A549 (cell line): ENCODE data around the gene CTR9.

ENCODE experiments used
- BHLHE40 ChIP-seq: IDR thresholded peaks from 2 replicates; pipeline ENCODE4 v1.6.1; 2012; ENCODE audit warnings: low read depth, low read length, inconsistent platforms
- CTCF ChIP-seq: fragments of >200 bp; sonication (Bioruptor Twin); formaldehyde crosslinking; IDR thresholded peaks from 3 replicates; pipeline ENCODE4 v1.5.1; 2016
- JUN ChIP-seq, 2 experiments: fragments of >200 bp; sonication (Bioruptor Twin); formaldehyde crosslinking; IDR thresholded peaks; 2 replicates in 1 of 2; 3 replicates in 1 of 2; pipeline ENCODE4 v1.6.1; 2016 to 2017
- KDM1A ChIP-seq: fragments of 200-600 bp; sonication (generic); IDR thresholded peaks from 2 replicates; pipeline ENCODE4 v1.6.1; 2016; ENCODE audit warnings: low read depth, mild to moderate bottlenecking
- MAZ ChIP-seq: fragments of 150-350 bp; IDR thresholded peaks from 2 replicates; pipeline ENCODE4 v1.6.1; 2014; ENCODE audit warnings: antibody characterized with exemption, low read depth, low read length, borderline replicate concordance
- NFE2L2 ChIP-seq: fragments of 150-350 bp; conservative IDR thresholded peaks from 2 replicates; pipeline ENCODE4 v1.6.1; 2014; ENCODE audit warnings: low read length
- POLR2A ChIP-seq: IDR thresholded peaks from 2 replicates; pipeline ENCODE4 v1.6.1; 2012; ENCODE audit warnings: mild to moderate bottlenecking, low read length
- SMC3 ChIP-seq: fragments of >200 bp; sonication (Bioruptor Twin); formaldehyde crosslinking; IDR thresholded peaks from 3 replicates; pipeline ENCODE4 v1.6.1; 2018; ENCODE audit warnings: inconsistent platforms
- ZC3H11A ChIP-seq: fragments of 450-650 bp; IDR thresholded peaks from 2 replicates; pipeline ENCODE4 v1.6.1; 2014; ENCODE audit warnings: antibody characterized with exemption, mild to moderate bottlenecking

GRCh38 chr11:10806206-10806605 lies 55.2 kb downstream of the CTR9 start:
- TF ChIP-seq JUN (IDR thresholded peaks at IDR 0.05), result no peak; a peak in 1 of 5 replicates
- TF ChIP-seq CTCF, result no peak
- no peak for TF ChIP-seq BHLHE40
- no peak for TF ChIP-seq SMC3
- TF ChIP-seq MAZ, result no peak
- no peak for TF ChIP-seq ZC3H11A
- no peak for TF ChIP-seq NFE2L2
- no peak for TF ChIP-seq POLR2A
- TF ChIP-seq KDM1A, result no peak
